PFSK-1 (cell line): ENCODE data around the gene USP28.

Experiments
- POLR2AphosphoS5 ChIP-seq: IDR thresholded peaks from 2 replicates; pipeline ENCODE4 v1.6.1; 2012; ENCODE audit warnings: low read depth, mild to moderate bottlenecking, control low read depth, low read length, moderate library complexity
- SIN3A ChIP-seq: IDR thresholded peaks from 2 replicates; pipeline ENCODE4 v1.6.1; 2012; ENCODE audit warnings: mild to moderate bottlenecking, low read length, moderate library complexity, borderline replicate concordance; ENCODE audit not compliant: insufficient read depth
- TAF1 ChIP-seq: IDR thresholded peaks from 2 replicates; pipeline ENCODE4 v1.6.1; 2012; ENCODE audit warnings: low read length, control low read depth, borderline replicate concordance; ENCODE audit not compliant: insufficient read depth
- TF ChIP-seq, protein P1 (sequence below), 2 experiments: IDR thresholded peaks; 2 replicates each; pipeline versions ENCODE4 v1.6.1 to v1.8.0; 2011 to 2012; ENCODE audit warnings: low read depth in 2 of 2, low read length in 2 of 2, control low read depth in 1 of 2, inconsistent platforms in 1 of 2, mild to moderate bottlenecking in 1 of 2, moderate library complexity in 1 of 2; ENCODE audit not compliant: insufficient read depth in 1 of 2

GRCh38 chr11:113847111-113847510, 28.3 kb downstream of the USP28 start:
- TF ChIP-seq SIN3A (no peak), POLR2AphosphoS5 (no peak), TAF1 (no peak)
- TF ChIP-seq, protein P1, sequence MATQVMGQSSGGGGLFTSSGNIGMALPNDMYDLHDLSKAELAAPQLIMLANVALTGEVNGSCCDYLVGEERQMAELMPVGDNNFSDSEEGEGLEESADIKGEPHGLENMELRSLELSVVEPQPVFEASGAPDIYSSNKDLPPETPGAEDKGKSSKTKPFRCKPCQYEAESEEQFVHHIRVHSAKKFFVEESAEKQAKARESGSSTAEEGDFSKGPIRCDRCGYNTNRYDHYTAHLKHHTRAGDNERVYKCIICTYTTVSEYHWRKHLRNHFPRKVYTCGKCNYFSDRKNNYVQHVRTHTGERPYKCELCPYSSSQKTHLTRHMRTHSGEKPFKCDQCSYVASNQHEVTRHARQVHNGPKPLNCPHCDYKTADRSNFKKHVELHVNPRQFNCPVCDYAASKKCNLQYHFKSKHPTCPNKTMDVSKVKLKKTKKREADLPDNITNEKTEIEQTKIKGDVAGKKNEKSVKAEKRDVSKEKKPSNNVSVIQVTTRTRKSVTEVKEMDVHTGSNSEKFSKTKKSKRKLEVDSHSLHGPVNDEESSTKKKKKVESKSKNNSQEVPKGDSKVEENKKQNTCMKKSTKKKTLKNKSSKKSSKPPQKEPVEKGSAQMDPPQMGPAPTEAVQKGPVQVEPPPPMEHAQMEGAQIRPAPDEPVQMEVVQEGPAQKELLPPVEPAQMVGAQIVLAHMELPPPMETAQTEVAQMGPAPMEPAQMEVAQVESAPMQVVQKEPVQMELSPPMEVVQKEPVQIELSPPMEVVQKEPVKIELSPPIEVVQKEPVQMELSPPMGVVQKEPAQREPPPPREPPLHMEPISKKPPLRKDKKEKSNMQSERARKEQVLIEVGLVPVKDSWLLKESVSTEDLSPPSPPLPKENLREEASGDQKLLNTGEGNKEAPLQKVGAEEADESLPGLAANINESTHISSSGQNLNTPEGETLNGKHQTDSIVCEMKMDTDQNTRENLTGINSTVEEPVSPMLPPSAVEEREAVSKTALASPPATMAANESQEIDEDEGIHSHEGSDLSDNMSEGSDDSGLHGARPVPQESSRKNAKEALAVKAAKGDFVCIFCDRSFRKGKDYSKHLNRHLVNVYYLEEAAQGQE (IDR thresholded peaks at IDR 0.05; ENCODE audit: insufficient read depth in 1 of 2, low read depth in 2 of 2, low read length in 2 of 2): no peak
